NCI-H460 (cell line): Measurements from ENCODE around the gene CD68. TPM values are rescaled to one million over a fixed set of nuclear protein-coding genes. Genes with fewer than 3 reads are reported as not detected.

ENCODE experiments used
- DNase-seq: peaks from one replicate; pipeline ENCODE4 v3.0.0-alpha.2; 2016; ENCODE audit warnings: low read depth; ENCODE audit errors: extremely low read depth
- total RNA-seq: library from RNA; depleted of rRNA; stranded (reverse); fragments of >200 nt; shearing (Covaris generic); gene quantifications from 2 replicates; pipeline ENCODE4 v1.2.3, GENCODE V29; 2014

Gene CD68
- total RNA-seq, 1 experiment from 2014 or later, result 24.5 TPM

DNA sequence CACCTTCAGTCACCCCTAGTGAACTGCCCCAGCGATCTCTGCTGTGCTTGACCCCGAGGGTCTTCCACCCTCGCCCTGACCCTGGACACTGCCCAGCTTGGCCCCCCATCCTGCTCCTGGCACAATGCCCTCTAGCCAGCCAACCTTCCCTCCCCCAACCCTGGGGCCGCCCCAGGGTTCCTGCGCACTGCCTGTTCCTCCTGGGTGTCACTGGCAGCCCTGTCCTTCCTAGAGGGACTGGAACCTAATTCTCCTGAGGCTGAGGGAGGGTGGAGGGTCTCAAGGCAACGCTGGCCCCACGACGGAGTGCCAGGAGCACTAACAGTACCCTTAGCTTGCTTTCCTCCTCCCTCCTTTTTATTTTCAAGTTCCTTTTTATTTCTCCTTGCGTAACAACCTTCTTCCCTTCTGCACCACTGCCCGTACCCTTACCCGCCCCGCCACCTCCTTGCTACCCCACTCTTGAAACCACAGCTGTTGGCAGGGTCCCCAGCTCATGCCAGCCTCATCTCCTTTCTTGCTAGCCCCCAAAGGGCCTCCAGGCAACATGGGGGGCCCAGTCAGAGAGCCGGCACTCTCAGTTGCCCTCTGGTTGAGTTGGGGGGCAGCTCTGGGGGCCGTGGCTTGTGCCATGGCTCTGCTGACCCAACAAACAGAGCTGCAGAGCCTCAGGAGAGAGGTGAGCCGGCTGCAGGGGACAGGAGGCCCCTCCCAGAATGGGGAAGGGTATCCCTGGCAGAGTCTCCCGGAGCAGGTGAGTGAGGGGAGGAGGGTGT lies 20.7 kb upstream of the CD68 start, which contains the start of gene TNFSF13:
Gene TNFSF13 (plus strand): TSS at position 207 of the 776 bp plus-strand sequence. CDS start 290 bp downstream, at position 497.
- DNase-seq, result no peak

DNA sequence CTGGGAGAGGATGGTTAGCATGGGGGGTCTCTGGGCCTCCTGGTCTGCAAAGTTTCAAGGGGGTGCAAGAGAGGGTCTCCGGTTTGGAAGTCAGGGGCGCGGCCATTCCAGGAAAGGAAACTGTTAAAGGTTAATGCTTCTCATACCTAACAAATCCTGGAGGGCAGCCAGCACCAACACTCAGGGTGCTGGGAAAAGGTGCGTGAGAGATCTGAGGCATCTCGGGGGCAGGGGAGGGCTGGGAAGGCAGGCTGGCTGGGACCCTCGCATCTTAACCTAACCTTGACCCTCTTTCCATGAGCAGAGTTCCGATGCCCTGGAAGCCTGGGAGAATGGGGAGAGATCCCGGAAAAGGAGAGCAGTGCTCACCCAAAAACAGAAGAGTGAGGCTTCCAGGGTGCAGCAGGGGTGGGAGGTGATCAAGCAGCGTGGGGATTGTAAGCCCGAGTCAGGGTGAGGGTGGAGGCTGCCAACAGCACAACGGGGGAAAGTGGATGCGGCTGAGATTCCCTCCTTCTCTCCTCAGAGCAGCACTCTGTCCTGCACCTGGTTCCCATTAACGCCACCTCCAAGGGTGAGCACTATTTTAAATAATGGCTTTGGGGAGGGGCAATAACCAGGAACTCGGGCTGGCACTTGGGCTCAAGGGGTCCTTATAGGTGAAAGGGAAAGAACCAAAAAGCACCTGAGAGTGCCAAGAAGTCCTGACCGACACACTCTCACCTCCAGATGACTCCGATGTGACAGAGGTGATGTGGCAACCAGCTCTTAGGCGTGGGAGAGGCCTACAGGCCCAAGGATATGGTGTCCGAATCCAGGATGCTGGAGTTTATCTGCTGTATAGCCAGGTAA lies 19.9 kb upstream of the CD68 start:
- DNase-seq, result no peak

GRCh38 chr17:7560172-7561027 lies 19.0 kb upstream of the CD68 start:
- DNase-seq, result peak; percentile 65

DNA sequence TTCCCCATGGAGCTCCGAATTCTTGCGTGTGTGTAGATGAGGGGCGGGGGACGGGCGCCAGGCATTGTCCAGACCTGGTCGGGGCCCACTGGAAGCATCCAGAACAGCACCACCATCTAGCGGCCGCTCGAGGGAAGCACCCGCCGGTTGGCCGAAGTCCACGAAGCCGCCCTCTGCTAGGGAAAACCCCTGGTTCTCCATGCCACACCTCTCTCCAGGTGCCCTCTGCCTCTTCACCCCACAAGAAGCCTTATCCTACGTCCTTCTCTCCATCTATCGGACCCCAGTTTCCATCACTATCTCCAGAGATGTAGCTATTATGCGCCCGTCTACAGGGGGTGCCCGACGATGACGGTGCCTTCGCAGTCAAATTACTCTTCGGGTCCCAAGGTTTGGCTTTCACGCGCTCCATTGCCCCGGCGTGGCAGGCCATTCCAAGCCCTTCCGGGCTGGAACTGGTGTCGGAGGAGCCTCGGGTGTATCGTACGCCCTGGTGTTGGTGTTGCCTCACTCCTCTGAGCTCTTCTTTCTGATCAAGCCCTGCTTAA lies 18.3 kb upstream of the CD68 start:
- peak; percentile 82 for DNase-seq

DNA sequence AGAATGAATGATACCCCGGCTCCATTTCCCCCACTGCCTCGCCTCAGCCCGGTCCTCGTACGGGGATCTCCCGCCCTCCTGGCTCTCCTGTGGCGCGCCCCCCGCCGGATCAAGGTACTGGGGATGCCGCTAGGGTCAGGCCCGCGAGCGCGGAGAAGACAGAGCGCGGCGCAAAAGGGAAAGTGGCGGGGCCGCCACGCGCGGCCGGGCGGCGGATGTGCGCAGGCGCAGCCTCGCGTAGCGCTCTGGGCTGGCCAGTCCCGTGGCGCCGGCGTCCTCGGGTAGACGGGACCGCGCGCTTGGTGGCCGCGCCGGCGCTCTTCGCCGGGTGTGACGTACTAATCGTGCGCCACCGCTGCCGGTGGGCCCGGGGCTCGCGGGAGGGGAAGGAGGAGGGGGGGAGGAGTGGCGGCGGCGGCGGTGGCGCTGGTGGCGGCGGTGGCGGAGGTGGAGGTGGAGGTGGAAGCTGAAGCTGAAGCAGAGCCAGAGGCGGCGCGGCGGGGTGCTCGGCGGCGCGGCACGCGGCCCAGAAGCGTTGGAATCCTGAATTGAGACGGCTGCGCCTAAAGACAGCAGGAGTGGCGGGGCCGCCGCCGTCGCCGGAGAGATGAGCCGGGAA lies 17.7 kb upstream of the CD68 start, which contains the start of gene SENP3:
Gene SENP3 (plus strand): TSS at position 331 of the 619 bp plus-strand sequence. CDS start 1,158 bp downstream, outside the sequence.
- DNase-seq, result peak; percentile 89

GRCh38 chr17:7562208-7562605 lies 17.2 kb upstream of the CD68 start:
- DNase-seq, result no peak

DNA sequence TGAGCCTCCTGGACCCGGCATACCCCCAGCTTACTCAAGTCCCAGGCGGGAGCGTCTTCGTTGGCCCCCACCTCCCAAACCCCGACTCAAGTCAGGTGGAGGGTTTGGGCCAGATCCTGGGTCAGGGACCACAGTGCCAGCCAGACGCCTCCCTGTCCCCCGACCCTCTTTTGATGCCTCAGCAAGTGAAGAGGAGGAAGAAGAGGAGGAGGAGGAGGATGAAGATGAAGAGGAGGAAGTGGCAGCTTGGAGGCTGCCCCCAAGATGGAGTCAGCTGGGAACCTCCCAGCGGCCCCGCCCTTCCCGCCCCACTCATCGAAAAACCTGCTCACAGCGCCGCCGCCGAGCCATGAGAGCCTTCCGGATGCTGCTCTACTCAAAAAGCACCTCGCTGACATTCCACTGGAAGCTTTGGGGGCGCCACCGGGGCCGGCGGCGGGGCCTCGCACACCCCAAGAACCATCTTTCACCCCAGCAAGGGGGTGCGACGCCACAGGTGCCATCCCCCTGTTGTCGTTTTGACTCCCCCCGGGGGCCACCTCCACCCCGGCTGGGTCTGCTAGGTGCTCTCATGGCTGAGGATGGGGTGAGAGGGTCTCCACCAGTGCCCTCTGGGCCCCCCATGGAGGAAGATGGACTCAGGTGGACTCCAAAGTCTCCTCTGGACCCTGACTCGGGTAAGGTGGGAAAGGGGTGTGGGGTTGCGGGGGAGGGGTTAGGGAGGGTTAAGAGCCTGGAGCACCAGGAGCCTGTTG lies 16.1 kb upstream of the CD68 start:
- DNase-seq, result no peak

- no peak for DNase-seq
Measured at GRCh38 chr17:7569571-7569970, 9.9 kb upstream of the CD68 start.

GRCh38 chr17:7570351-7570750 lies 9.1 kb upstream of the CD68 start:
- DNase-seq, result no peak

DNA sequence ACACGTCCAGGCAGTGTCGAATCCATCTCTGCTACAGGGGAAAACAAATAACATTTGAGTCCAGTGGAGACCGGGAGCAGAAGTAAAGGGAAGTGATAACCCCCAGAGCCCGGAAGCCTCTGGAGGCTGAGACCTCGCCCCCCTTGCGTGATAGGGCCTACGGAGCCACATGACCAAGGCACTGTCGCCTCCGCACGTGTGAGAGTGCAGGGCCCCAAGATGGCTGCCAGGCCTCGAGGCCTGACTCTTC lies 7.2 kb upstream of the CD68 start:
- DNase-seq, result no peak

- DNase-seq, result peak; percentile 99
Measured at GRCh38 chr17:7572588-7573323, 6.7 kb upstream of the CD68 start.

- peak; percentile 78 for DNase-seq
Measured at GRCh38 chr17:7573324-7574080, 5.9 kb upstream of the CD68 start.

GRCh38 chr17:7574176-7574953 lies 5.1 kb upstream of the CD68 start:
- no peak for DNase-seq

- no peak for DNase-seq
Measured at GRCh38 chr17:7575481-7575883, 4.0 kb upstream of the CD68 start.

GRCh38 chr17:7575959-7576358 lies 3.5 kb upstream of the CD68 start:
- no peak for DNase-seq

- no peak for DNase-seq
Measured at GRCh38 chr17:7576432-7576937, 3.0 kb upstream of the CD68 start.
